HPDE6-E6E7 (cell line): ENCODE measurements around the gene TBC1D20.
"Not testable (repeated sequence)": the region's sequence is repeated elsewhere in the genome, so short reads cannot be mapped to it uniquely, and the experiment has no call there.

ENCODE experiments used
- DNase-seq: peaks from one replicate; pipeline ENCODE4 v3.0.0; 2011; ENCODE audit warnings: missing footprints; ENCODE audit errors: extremely low spot score

The TBC1D20 gene

GRCh38 chr20:476561-477249, 14.4 kb upstream of the TBC1D20 start:
- DNase-seq, result not testable (repeated sequence)

DNA sequence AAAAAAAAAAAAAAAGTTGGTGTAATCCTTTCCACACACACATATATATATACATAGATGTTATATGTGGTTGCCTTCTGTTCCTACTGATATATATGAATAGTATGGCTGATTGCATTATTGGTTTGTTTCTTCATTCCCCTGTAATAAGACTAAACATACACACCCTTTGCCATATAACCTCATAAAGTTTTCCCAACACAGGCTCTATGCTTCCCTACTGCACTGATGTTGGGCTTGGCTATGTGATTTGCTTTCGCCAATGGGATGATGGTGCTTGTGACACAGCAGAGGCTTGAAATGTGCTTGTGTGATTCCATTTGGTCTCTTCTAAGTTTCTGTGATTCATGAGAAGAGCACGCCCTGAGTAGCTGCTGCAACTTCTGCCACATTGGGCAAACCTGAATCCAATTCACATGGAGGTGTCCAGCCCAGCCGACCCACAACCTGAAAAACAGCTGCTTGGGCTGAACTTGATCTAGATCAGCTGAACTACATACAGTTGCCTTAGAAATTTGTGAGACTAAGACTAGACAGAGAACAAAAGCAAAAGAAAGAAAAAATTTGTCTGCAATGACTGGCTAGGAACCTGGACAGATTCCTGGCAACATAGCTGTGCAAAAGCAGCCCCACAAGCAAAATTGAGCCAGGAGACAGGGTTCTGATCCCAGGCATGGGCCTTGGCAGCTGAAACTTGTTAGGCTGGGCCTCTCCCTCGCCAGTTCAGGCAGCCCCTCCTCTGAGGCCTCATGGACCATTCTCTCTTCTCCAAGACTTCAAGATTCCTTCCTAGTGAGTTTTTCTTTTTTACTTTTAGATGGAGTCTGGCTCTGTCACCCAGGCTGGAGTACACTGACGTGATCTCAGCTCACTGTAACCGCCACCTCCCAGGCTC, 13.4 kb upstream of the TBC1D20 start:
- DNase-seq, result no peak

- DNase-seq, result no peak
These were observed 12.2 kb upstream of the TBC1D20 start for GRCh38 chr20:474581-474980.

- DNase-seq, result no peak
These were observed 10.6 kb upstream of the TBC1D20 start for GRCh38 chr20:472889-473292.

- no peak for DNase-seq
These were observed 10.0 kb upstream of the TBC1D20 start for GRCh38 chr20:472137-472846.

GRCh38 chr20:469746-470490, 7.6 kb upstream of the TBC1D20 start:
- no peak for DNase-seq

DNA sequence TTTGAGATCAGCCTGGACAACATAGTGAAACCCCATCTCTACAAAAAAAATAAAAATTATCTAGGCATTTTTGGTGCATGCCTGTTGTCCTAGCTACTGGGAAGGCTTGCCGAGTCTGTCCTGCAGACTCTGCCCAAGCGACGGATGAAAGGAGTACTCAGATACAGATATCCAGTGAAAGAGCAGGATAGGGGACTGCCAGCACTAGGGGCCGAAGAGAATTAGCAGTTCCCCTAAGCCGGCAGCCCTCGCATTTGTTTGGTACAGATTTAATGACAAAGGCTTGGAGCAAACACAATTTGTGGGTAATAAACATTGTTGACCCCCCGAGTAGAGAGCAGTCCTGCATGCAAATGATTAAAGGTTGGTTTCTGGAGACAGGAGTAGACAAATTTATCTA, 5.4 kb upstream of the TBC1D20 start:
- no peak for DNase-seq

- peak; percentile 54 for DNase-seq
These were observed 807 bp downstream of the TBC1D20 start for GRCh38 chr20:461254-462198.

DNA sequence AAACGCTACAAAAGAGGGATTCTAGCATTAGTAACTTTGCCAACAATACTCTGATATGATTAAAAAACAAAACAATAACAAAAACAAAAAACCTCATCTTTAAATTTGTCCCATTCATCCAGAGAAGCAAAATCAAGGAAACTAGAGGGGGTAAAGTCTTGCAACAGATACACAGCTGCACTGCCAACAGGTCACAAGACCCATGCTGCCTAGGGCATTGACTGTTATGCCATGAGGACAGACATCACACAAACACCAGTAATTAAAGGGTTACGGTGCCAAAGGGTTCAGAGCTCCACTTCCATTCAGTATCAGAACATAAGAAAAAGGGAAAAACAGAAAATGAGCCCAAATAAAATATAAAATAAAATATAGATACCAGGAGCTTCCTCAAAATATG, 1.6 kb downstream of the TBC1D20 start:
- DNase-seq, result peak; percentile 44

- DNase-seq, result no peak
These were observed 2.2 kb downstream of the TBC1D20 start for GRCh38 chr20:460180-460579.

DNA sequence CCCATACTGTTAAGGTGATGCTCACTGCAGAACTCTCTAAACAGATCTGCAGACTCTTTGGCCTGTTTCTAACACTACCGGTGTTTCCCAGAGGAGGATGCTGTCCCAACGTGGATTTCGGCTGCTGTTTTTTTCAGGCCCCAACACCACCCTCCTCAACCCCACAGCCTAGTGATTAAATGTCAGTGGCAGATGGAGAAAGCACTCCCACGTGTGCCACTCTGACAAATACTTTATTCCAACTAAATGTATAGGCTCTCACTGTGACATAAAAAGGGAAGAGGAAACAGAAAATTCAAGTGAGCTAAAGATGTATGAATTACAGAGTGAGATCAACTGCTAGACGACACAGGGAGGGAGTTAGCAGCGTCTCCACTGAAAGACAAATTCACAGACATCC, 3.6 kb downstream of the TBC1D20 start:
- no peak for DNase-seq

DNA sequence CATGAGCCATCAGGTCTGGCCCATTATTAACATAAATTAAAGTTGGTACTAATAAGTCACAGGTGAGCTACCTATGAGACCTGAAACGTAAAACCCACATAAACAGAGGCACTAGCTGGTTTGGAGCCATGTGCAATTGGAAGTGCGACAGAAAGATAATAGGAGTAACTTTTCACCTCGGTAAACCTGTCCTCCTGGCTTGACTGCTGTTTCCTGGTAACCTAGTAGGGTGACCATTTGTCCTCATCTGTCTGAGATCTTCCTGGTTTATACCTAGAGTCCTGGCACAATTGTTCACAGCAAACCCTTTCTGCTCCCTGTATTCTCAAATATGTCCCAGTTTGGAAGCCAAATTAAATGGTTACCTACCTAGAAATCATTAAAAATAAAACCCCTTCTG, 7.4 kb downstream of the TBC1D20 start:
- no peak for DNase-seq

DNA sequence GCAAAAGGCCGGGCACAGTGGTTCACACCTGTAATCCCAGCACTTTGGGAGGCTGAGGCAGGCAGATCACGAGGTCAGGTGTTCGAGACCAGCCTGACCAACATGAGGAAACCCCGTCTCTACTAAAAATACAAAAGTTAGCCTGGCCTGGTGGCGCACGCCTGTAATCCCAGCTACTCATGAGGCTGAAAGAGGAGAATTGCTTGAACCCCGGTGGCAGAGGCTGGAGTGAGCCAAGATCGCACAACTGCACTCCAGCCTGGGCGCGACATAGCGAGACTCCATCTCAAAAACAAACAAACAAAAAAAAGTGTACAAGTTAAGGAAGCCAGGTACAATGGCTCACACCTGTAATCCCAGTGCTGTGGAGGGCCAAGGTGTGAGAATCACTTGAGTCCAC, 10.3 kb downstream of the TBC1D20 start:
- DNase-seq, result not testable (repeated sequence)

DNA sequence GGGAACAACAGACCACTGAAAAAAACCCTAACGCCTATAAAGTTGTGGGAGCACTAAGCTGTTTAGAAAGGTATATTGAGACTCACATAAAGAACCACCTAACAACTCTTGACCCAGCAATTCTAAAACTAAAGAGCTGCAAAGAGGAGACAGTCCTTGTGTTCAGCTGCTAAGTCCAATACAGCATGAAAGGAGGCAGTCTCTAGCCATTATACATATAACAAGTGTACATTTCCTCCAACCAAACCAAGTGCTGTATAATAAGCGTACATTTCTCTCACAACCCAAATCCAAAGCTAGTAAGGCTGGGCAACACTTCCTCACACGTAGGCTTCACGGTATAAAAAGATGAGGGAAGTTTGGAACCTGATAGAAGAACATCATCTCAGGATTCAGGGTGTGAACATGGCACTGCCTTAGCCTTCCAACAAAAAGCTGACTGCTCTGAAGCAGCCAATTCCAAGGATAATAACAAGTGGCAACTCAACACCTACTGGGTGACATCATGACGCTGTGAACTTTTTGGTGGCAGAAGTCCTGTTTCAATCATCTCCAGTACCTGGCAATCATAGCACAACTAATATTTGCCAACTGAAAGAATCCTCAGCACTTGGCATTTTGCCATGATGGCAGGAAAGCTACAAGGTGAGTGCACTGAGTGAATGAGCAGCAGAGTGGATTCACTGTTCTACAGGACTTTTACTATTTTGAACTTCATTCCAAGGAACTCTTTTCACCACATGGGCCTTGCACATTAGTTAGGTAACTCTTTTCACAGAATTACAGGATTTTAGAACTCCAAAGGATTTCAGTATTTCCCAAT, 16.6 kb downstream of the TBC1D20 start:
- no peak for DNase-seq

GRCh38 chr20:444862-445426, 17.4 kb downstream of the TBC1D20 start:
- no peak for DNase-seq

GRCh38 chr20:444117-444516, 18.2 kb downstream of the TBC1D20 start:
- DNase-seq, result no peak

GRCh38 chr20:443223-443775, 19.0 kb downstream of the TBC1D20 start:
- no peak for DNase-seq

GRCh38 chr20:440636-441035, 21.7 kb downstream of the TBC1D20 start:
- no peak for DNase-seq

GRCh38 chr20:440148-440547, 22.2 kb downstream of the TBC1D20 start:
- no peak for DNase-seq
